SU-DHL-6 (cell line): ENCODE data around the gene AP1S1.

Experiments used
- H2AFZ ChIP-seq: fragments of 200-600 bp; sonication (generic); 2 replicates; pipeline ENCODE4 v1.6.1; 2014; ENCODE audit warnings: low read depth, mild to moderate bottlenecking, moderate library complexity, mixed read lengths, antibody characterized with exemption, low read length; ENCODE audit not compliant: severe bottlenecking
- H3F3A ChIP-seq: fragments of 200-600 bp; shearing (Covaris generic); 2 replicates; pipeline ENCODE4 v1.6.0; 2016; ENCODE audit warnings: antibody characterized with exemption, mild to moderate bottlenecking; ENCODE audit not compliant: insufficient read depth
- H3K27ac ChIP-seq: fragments of 200-600 bp; sonication (generic); 2 replicates; pipeline ENCODE4 v1.5.1; 2016; ENCODE audit warnings: low read depth, mild to moderate bottlenecking, low read length, moderate library complexity, mixed read lengths
- H3K27me3 ChIP-seq: fragments of 200-600 bp; sonication (generic), shearing (Covaris generic); 2 replicates; pipeline ENCODE4 v1.6.0; 2014; ENCODE audit warnings: mild to moderate bottlenecking, low read length
- H3K36me3 ChIP-seq: fragments of 200-600 bp; sonication (generic); 2 replicates; pipeline ENCODE4 v1.6.1; 2014; ENCODE audit warnings: mild to moderate bottlenecking, low read length, mixed read lengths
- H3K4me2 ChIP-seq: fragments of 300-600, 200-600 bp; shearing (Covaris generic), sonication (generic); 2 replicates; pipeline ENCODE4 v1.6.0; 2014; ENCODE audit warnings: low read length, low read depth, mild to moderate bottlenecking; ENCODE audit not compliant: poor library complexity, severe bottlenecking
- H3K4me3 ChIP-seq: fragments of 200-600 bp; sonication (generic); 2 replicates; pipeline ENCODE4 v1.5.1; 2014; ENCODE audit warnings: antibody characterized with exemption, low read length, mild to moderate bottlenecking, mixed read lengths; ENCODE audit not compliant: insufficient read depth, poor library complexity, severe bottlenecking
- H3K79me2 ChIP-seq: fragments of 200-600 bp; sonication (generic); 2 replicates; pipeline ENCODE4 v1.6.1; 2014; ENCODE audit warnings: mild to moderate bottlenecking, low read length, moderate library complexity; ENCODE audit not compliant: insufficient read depth
- H3K9ac ChIP-seq: fragments of 200-600 bp; sonication (generic); 2 replicates; pipeline ENCODE4 v1.7.0; 2014; ENCODE audit warnings: mild to moderate bottlenecking, low read length
- H3K9me2 ChIP-seq: fragments of 200-600 bp; sonication (generic); replicated peaks from 2 replicates; pipeline ENCODE4 v1.6.1; 2014; ENCODE audit warnings: low read length; ENCODE audit not compliant: insufficient read depth
- H3K9me3 ChIP-seq: fragments of 200-600 bp; sonication (generic); 2 replicates; pipeline ENCODE4 v1.6.1; 2014; ENCODE audit warnings: low read length, mixed read lengths; ENCODE audit not compliant: insufficient read depth
- H4K20me1 ChIP-seq: fragments of 200-600 bp; sonication (generic); 2 replicates; pipeline ENCODE4 v1.6.1; 2014; ENCODE audit warnings: low read depth, mild to moderate bottlenecking, antibody characterized with exemption, low read length, moderate library complexity, mixed read lengths
- EZH2phosphoT487 ChIP-seq: fragments of 200-600 bp; sonication (generic), shearing (Covaris generic); conservative IDR thresholded peaks from 2 replicates; pipeline ENCODE4 v1.6.1; 2018; ENCODE audit warnings: mild to moderate bottlenecking, antibody characterized with exemption, low read length, moderate library complexity, mixed read lengths
- TF ChIP-seq, protein P1 (sequence below): fragments of 200-600 bp; sonication (generic); IDR thresholded peaks from one replicate; pipeline ENCODE4 v1.5.1; 2017; ENCODE audit warnings: antibody characterized with exemption, mild to moderate bottlenecking, low read length, moderate library complexity; ENCODE audit not compliant: insufficient read depth, poor library complexity, severe bottlenecking

Gene AP1S1

GRCh38 chr7:101108330-101108857, 45.9 kb upstream of the AP1S1 start:
- Histone ChIP-seq H3K79me2 (no peaks in the 10 kb centered on the region), H3K9me3 (no peaks in the 10 kb centered on the region), H3K4me3 (no peak overlapping the region), H4K20me1 (no peaks in the 10 kb centered on the region), H3K9me2 (no peaks in the 10 kb centered on the region), H3K27me3 (no peaks in the 10 kb centered on the region), H3K4me2 (no peak overlapping the region), H3K9ac (no peak overlapping the region), H3K27ac (no peak overlapping the region), H3K36me3 (no peaks in the 10 kb centered on the region), H3F3A (no peaks in the 10 kb centered on the region), H2AFZ (no peak overlapping the region)
- no peak for TF ChIP-seq EZH2phosphoT487
- TF ChIP-seq, protein P1, sequence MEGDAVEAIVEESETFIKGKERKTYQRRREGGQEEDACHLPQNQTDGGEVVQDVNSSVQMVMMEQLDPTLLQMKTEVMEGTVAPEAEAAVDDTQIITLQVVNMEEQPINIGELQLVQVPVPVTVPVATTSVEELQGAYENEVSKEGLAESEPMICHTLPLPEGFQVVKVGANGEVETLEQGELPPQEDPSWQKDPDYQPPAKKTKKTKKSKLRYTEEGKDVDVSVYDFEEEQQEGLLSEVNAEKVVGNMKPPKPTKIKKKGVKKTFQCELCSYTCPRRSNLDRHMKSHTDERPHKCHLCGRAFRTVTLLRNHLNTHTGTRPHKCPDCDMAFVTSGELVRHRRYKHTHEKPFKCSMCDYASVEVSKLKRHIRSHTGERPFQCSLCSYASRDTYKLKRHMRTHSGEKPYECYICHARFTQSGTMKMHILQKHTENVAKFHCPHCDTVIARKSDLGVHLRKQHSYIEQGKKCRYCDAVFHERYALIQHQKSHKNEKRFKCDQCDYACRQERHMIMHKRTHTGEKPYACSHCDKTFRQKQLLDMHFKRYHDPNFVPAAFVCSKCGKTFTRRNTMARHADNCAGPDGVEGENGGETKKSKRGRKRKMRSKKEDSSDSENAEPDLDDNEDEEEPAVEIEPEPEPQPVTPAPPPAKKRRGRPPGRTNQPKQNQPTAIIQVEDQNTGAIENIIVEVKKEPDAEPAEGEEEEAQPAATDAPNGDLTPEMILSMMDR: no peak

- Histone ChIP-seq H3K4me2 (no peak overlapping the region), H3K9me3 (no peaks in the 10 kb centered on the region), H4K20me1 (no peaks in the 10 kb centered on the region), H3K27me3 (no peaks in the 10 kb centered on the region), H3F3A (no peaks in the 10 kb centered on the region), H3K9me2 (no peaks in the 10 kb centered on the region), H3K27ac (no peak overlapping the region), H3K4me3 (no peak overlapping the region), H3K9ac (no peak overlapping the region), H3K79me2 (no peaks in the 10 kb centered on the region), H2AFZ (no peak overlapping the region), H3K36me3 (no peaks in the 10 kb centered on the region)
- TF ChIP-seq, protein P1: no peak
- TF ChIP-seq EZH2phosphoT487: no peak
Observed at GRCh38 chr7:101108961-101109360, 45.3 kb upstream of the AP1S1 start.

GRCh38 chr7:101109368-101109767, 44.9 kb upstream of the AP1S1 start:
- H4K20me1 ChIP-seq: no peaks in the 10 kb centered on the region
- H3K4me2 ChIP-seq: no peak overlapping the region
- no peak overlapping the region for H2AFZ ChIP-seq
- H3K27me3 ChIP-seq: no peaks in the 10 kb centered on the region
- H3K36me3 ChIP-seq: no peaks in the 10 kb centered on the region
- H3F3A ChIP-seq: no peaks in the 10 kb centered on the region
- TF ChIP-seq, protein P1: no peak
- no peak for TF ChIP-seq EZH2phosphoT487
- H3K27ac ChIP-seq: no peak overlapping the region
- H3K9ac ChIP-seq: no peak overlapping the region
- no peaks in the 10 kb centered on the region for H3K79me2 ChIP-seq
- H3K9me2 ChIP-seq: no peaks in the 10 kb centered on the region
- H3K4me3 ChIP-seq: no peak overlapping the region
- H3K9me3 ChIP-seq: no peaks in the 10 kb centered on the region
